Measurements from ENCODE around the gene ST3GAL5.
"Not testable (repeated sequence)": the region's sequence is repeated elsewhere in the genome, so short reads cannot be mapped to it uniquely, and the experiment has no call there.

ST3GAL5 gene

DNA sequence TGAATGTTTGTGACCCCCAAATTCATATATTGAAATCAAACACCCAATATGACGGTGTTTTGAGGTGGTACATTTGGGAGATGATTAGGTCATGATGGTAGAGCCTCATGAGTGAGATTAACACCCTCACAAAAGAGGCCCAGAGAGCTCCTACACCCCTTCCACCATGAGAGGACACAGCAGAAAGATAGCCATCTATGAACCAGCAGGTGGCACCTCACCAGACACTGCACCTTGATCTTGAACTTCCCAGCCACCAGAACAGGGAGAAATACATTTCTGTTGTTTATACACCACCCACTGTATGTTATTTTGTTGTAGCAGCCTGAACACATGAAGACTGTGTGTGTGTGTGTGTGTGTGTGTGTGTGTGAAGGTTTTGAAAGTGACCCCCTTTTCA lies 58.1 kb downstream of the ST3GAL5 start:
- H3K27me3 ChIP-seq (ENCODE audit: control insufficient read depth in 1 of 2, insufficient read depth in 2 of 2, low read length in 2 of 2) = no peaks in the 10 kb centered on the region
- no peaks in the 10 kb centered on the region for H3K36me3 ChIP-seq (ENCODE audit: control insufficient read depth in 2 of 2, insufficient read depth in 2 of 2, low read length in 2 of 2)
- H3K4me3 ChIP-seq (ENCODE audit: low read length in 2 of 2) = no peak overlapping the region
- H3K4me1 ChIP-seq (ENCODE audit: control insufficient read depth, insufficient read depth, low read length) = peaks cover 7% of the 10 kb centered on the region
- no peak overlapping the region for H3K9ac ChIP-seq (ENCODE audit: low read length in 2 of 2)
- no peak overlapping the region for H3K27ac ChIP-seq (ENCODE audit: low read length)
- no peaks in the 10 kb centered on the region for H3K9me3 ChIP-seq (ENCODE audit: control insufficient read depth in 2 of 2, low read length in 2 of 2)

DNA sequence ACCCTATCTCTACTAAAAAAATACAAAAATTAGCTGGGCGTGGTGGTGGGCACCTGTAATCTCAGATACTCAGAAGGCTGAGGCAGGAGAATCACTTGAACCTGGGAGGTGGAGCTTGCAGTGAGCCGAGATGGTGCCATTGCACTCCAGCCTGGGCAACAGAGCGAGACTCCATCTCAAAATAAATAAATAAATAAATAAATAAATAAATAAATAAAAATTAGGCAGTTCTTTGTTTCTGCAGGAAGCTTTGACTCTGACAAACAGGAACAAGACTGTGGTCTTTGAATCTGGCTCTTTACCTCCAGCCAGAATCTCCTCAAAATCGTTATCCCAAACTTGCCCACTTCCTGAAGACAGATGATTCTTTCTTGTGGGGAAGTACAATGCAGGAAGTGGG lies 59.4 kb downstream of the ST3GAL5 start:
- not testable (repeated sequence) for H3K27me3 ChIP-seq (ENCODE audit: control insufficient read depth in 1 of 2, insufficient read depth in 2 of 2, low read length in 2 of 2); H3K36me3 ChIP-seq (ENCODE audit: control insufficient read depth in 2 of 2, insufficient read depth in 2 of 2, low read length in 2 of 2)

DNA sequence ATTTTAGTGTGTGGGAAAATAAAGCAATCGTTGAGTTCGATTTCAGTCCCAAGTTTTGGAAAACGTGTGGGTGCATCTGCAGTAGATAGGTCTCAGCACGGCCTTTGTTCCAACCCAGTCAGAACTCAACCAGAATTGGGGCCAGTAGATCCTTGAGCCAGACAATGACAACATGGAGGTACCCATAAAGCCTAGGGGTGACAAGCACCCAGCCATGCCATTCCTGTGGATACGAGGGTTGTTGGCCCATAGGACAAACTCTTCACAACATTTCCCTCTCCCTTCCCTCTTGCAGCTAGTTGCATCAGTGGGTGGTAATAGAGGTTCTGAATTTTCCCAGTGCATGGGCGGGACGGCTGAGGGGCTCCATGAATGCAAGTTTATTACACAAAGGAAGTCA lies 60.1 kb downstream of the ST3GAL5 start:
- Histone ChIP-seq H3K4me3 (ENCODE audit: low read length in 2 of 2) (no peak overlapping the region), H3K27ac (ENCODE audit: low read length) (no peak overlapping the region), H3K9ac (ENCODE audit: low read length in 2 of 2) (no peak overlapping the region), H3K36me3 (ENCODE audit: control insufficient read depth in 2 of 2, insufficient read depth in 2 of 2, low read length in 2 of 2) (no peaks in the 10 kb centered on the region), H3K9me3 (ENCODE audit: control insufficient read depth in 2 of 2, low read length in 2 of 2) (no peaks in the 10 kb centered on the region), H3K4me1 (ENCODE audit: control insufficient read depth, insufficient read depth, low read length) (peaks cover 7% of the 10 kb centered on the region), H3K27me3 (ENCODE audit: control insufficient read depth in 1 of 2, insufficient read depth in 2 of 2, low read length in 2 of 2) (no peaks in the 10 kb centered on the region)

More for the DNA sequence above, 59.4 kb downstream of the ST3GAL5 start:
- H3K4me1 ChIP-seq (ENCODE audit: control insufficient read depth, insufficient read depth, low read length); H3K27ac ChIP-seq (ENCODE audit: low read length); H3K4me3 ChIP-seq (ENCODE audit: low read length in 2 of 2); H3K9ac ChIP-seq (ENCODE audit: low read length in 2 of 2); H3K9me3 ChIP-seq (ENCODE audit: control insufficient read depth in 2 of 2, low read length in 2 of 2): not testable (repeated sequence)

DNA sequence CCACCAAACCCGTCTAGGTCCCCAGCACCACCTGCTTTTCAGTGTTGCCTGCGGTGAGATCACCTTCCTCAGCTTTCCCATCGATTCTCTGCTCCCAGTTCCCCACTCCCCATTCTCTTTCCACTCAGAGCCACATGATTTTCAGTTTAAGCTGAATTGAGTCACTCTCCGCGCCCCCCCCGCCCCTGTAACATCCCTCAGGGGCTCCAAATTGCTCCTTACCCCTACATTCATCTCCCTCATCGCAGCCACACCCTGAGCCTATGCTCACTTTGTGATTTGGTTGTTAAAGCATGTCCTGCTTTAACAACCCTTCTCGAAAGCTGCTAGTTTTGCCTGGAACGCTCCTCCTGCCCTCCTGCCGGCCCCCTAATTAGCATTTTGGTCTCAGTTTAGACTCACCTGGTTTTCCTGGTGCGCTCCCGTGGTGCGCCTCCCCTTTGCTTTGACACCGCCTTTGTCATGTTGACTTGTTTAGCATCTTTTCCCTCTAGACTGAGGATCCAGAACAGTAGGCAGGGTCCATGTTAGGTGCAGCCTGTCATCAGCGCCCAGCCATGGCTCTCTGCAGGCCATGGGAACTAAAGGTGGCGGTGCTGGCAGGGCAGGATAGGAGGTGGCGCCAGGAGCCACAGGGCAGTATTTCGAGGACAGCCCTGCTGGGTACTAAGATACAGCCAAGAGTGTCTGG lies 60.8 kb downstream of the ST3GAL5 start:
- no peaks in the 10 kb centered on the region for H3K36me3 ChIP-seq (ENCODE audit: control insufficient read depth in 2 of 2, insufficient read depth in 2 of 2, low read length in 2 of 2)
- H3K27ac ChIP-seq (ENCODE audit: low read length) = no peak overlapping the region
- H3K4me1 ChIP-seq (ENCODE audit: control insufficient read depth, insufficient read depth, low read length) = peaks cover 7% of the 10 kb centered on the region
- H3K9me3 ChIP-seq (ENCODE audit: control insufficient read depth in 2 of 2, low read length in 2 of 2) = no peaks in the 10 kb centered on the region
- no peaks in the 10 kb centered on the region for H3K27me3 ChIP-seq (ENCODE audit: control insufficient read depth in 1 of 2, insufficient read depth in 2 of 2, low read length in 2 of 2)
- H3K4me3 ChIP-seq (ENCODE audit: low read length in 2 of 2) = peak overlapping the region; percentile 55 to 67
- H3K9ac ChIP-seq (ENCODE audit: low read length in 2 of 2) = no peak overlapping the region

DNA sequence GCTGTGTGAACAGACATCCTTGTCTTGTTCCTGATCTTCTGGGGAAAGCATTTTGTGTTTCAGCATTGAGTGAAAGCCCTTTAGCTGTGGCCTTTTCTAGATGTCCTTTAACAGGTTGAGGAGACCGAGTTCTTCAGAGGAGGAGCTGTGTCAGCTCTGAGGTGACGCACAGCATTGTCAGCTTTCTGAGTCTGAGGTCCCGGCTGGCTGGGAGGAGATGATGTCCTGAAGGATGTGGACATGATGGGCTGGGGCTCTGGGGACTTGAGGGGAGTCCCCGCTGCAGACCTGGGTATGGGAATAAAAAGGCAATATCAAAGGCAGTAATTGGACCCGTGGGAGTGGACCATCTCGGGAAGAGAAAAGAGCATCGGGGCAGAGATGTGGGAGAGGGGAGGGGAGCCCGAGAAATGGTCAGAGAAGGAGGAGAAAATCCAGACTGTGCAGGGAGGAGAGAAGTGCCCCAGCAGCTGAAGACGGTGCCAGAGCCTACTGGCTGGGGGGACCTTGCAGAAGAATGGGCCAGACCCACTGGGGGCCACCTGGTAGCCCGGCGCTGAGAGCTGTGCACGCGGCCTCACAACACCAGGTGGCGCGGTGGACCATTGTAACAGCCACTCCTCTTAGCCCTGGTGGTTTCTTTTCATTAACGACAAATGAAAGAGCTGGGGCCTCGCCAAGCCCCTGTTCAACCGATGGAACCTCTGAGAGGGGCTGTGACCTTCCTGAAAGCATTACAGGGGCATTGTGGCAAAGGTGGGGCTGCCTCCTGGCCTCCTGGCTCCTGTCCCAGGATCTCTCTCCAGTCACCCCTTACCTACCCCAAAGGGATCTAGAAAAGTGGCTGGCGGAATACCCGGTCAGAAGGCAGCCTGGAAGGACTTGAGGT lies 61.6 kb downstream of the ST3GAL5 start:
- peaks cover 7% of the 10 kb centered on the region for H3K4me1 ChIP-seq (ENCODE audit: control insufficient read depth, insufficient read depth, low read length)
- no peak overlapping the region for H3K27ac ChIP-seq (ENCODE audit: low read length)
- no peak overlapping the region for H3K9ac ChIP-seq (ENCODE audit: low read length in 2 of 2)

DNA sequence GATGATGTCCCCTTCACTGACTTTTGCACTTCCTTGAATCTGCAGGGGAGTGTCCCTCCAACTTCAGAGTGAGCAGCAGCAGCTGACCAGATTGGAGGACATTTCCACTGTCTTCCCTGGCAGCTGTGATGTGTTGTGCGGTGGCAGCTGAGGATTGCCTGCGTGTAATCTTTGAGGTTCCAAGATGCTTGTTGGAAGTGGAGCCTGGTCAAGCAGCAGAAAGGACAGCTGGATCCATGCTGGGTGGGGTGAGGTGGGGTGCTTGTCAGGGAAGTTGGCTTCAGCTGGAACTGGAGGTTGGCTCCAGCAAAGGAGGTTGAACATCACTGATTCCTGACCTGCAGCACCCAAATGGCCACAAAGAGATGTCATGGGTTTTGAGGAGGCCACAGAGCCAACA lies 64.8 kb downstream of the ST3GAL5 start:
- Histone ChIP-seq H3K9ac (ENCODE audit: low read length in 2 of 2) (no peak overlapping the region), H3K36me3 (ENCODE audit: control insufficient read depth in 2 of 2, insufficient read depth in 2 of 2, low read length in 2 of 2) (no peaks in the 10 kb centered on the region), H3K27ac (ENCODE audit: low read length) (no peak overlapping the region), H3K4me1 (ENCODE audit: control insufficient read depth, insufficient read depth, low read length) (peaks cover 7% of the 10 kb centered on the region), H3K9me3 (ENCODE audit: control insufficient read depth in 2 of 2, low read length in 2 of 2) (no peaks in the 10 kb centered on the region), H3K4me3 (ENCODE audit: low read length in 2 of 2) (no peak overlapping the region), H3K27me3 (ENCODE audit: control insufficient read depth in 1 of 2, insufficient read depth in 2 of 2, low read length in 2 of 2) (no peaks in the 10 kb centered on the region)

More for the DNA sequence above, 61.6 kb downstream of the ST3GAL5 start:
- Histone ChIP-seq H3K4me3 (ENCODE audit: low read length in 2 of 2) (peak overlapping the region; percentile 55 to 67), H3K9me3 (ENCODE audit: control insufficient read depth in 2 of 2, low read length in 2 of 2) (no peaks in the 10 kb centered on the region), H3K27me3 (ENCODE audit: control insufficient read depth in 1 of 2, insufficient read depth in 2 of 2, low read length in 2 of 2) (no peaks in the 10 kb centered on the region), H3K36me3 (ENCODE audit: control insufficient read depth in 2 of 2, insufficient read depth in 2 of 2, low read length in 2 of 2) (no peaks in the 10 kb centered on the region)

DNA sequence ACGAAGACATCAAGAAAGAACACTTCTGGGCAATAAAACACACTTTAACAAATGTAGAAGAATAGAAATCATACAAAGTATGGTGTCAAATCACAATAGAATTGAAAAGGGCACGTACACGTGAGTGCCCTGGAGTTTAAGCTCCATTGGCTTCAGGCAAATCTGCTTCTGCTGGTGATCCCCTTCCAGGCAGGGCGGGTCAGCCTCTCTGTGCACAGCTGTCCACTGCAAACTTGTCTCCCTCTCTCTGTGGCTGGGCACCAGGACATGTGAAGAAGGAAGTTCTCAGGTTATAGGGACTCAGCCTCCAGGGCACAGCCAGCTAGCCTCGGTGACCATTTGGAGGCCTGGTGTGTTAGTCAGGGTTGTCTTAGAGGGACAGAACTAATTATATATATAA lies 66.0 kb downstream of the ST3GAL5 start:
- no peak overlapping the region for H3K9ac ChIP-seq (ENCODE audit: low read length in 2 of 2)
- H3K4me3 ChIP-seq (ENCODE audit: low read length in 2 of 2) = no peak overlapping the region
- H3K4me1 ChIP-seq (ENCODE audit: control insufficient read depth, insufficient read depth, low read length) = peaks cover 7% of the 10 kb centered on the region
- H3K27me3 ChIP-seq (ENCODE audit: control insufficient read depth in 1 of 2, insufficient read depth in 2 of 2, low read length in 2 of 2) = no peaks in the 10 kb centered on the region
- no peaks in the 10 kb centered on the region for H3K36me3 ChIP-seq (ENCODE audit: control insufficient read depth in 2 of 2, insufficient read depth in 2 of 2, low read length in 2 of 2)
- no peaks in the 10 kb centered on the region for H3K9me3 ChIP-seq (ENCODE audit: control insufficient read depth in 2 of 2, low read length in 2 of 2)
- H3K27ac ChIP-seq (ENCODE audit: low read length) = no peak overlapping the region

DNA sequence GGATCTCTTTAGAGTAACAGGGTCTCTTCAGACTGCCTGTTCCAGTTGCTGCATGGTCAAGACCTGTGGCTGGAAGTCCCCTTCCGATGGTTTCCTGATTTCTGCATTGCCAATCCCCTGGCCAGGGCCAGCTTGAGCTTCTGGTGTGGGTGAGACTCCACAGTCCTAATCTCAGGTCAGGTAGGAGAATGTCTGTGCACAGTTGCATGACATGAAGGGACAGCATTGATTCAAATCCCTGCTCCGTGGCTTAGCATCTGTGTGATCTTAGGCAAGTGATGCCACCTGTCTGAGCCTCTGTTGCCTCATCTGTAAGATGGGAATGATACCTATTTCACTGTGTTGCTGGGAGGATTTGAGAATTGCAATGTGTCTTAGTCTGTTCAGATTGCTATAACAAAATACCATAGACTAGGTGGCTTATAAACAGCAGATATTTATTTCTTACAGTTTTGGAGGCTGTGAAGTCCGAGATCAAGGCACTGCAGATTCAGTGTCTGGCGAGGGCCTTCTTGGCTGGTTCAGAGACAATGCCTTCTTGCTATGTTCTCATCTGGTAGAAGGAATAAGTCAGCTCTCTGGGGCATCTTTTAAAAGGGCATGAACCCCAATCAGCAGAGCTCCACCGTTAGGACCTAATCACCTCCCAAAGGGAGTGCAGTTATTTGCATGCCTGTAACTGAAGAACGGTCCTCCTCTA lies 68.8 kb downstream of the ST3GAL5 start:
- Histone ChIP-seq H3K27me3 (ENCODE audit: control insufficient read depth in 1 of 2, insufficient read depth in 2 of 2, low read length in 2 of 2) (no peaks in the 10 kb centered on the region), H3K4me1 (ENCODE audit: control insufficient read depth, insufficient read depth, low read length) (no peaks in the 10 kb centered on the region), H3K4me3 (ENCODE audit: low read length in 2 of 2) (no peak overlapping the region), H3K36me3 (ENCODE audit: control insufficient read depth in 2 of 2, insufficient read depth in 2 of 2, low read length in 2 of 2) (no peaks in the 10 kb centered on the region), H3K9me3 (ENCODE audit: control insufficient read depth in 2 of 2, low read length in 2 of 2) (no peaks in the 10 kb centered on the region), H3K27ac (ENCODE audit: low read length) (no peak overlapping the region), H3K9ac (ENCODE audit: low read length in 2 of 2) (no peak overlapping the region)

DNA sequence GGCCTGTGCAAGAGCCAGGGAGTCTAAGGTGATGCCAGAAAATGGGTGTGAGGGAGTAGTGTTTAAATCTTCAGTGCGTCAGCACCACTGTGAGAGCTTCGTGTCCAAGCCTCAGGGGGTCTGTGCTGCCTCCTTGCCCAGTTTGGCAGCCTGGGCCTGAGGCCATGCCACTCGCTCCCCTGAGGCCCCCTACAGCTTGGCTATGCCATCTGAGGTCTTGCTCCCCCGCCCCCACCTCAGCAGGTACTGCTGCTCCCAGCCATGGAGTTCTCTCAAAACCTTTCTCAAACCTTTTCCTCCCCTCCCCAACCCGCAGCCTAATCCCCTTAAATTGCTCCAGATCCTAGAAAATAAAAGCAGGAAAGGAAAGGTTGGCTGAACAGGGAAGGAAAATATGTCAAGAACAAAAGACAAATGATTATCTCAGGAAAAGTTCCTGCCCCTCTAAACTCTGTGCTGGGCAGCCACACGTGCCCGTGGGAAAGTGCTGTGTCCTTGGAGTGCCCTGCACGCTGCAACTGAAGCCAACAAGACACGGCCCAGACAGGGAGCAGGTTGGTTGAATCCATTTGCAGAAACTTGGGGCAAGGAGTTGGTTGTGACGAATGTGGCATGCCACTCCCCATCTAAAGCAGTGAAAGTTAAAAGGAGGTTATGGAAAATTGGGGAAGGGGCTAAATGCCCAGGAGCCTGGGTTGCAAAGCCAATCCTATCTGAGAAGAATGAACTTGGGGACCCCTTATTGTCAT lies 73.8 kb downstream of the ST3GAL5 start:
- H3K9me3 ChIP-seq (ENCODE audit: control insufficient read depth in 2 of 2, low read length in 2 of 2) = no peaks in the 10 kb centered on the region
- H3K27ac ChIP-seq (ENCODE audit: low read length) = no peak overlapping the region
- no peak overlapping the region for H3K4me3 ChIP-seq (ENCODE audit: low read length in 2 of 2)
- no peak overlapping the region for H3K9ac ChIP-seq (ENCODE audit: low read length in 2 of 2)
- no peaks in the 10 kb centered on the region for H3K27me3 ChIP-seq (ENCODE audit: control insufficient read depth in 1 of 2, insufficient read depth in 2 of 2, low read length in 2 of 2)
- H3K36me3 ChIP-seq (ENCODE audit: control insufficient read depth in 2 of 2, insufficient read depth in 2 of 2, low read length in 2 of 2) = no peaks in the 10 kb centered on the region
- H3K4me1 ChIP-seq (ENCODE audit: control insufficient read depth, insufficient read depth, low read length) = peaks cover 15% of the 10 kb centered on the region

All from stomach smooth muscle (tissue), 2 donors.